ENCODE measurements around the gene VAV2. TPM values are rescaled to one million over a fixed set of nuclear protein-coding genes. Genes with fewer than 3 reads are reported as not detected.

The VAV2 gene
- total RNA-seq, 2 donors from 2014 or later, result 3.4 to 6.0 TPM

- no peak overlapping the region for H3K27ac ChIP-seq
- H3K36me3 ChIP-seq, result no peaks in the 10 kb centered on the region
- no peaks in the 10 kb centered on the region for H3K4me1 ChIP-seq
- TF ChIP-seq, protein P1, sequence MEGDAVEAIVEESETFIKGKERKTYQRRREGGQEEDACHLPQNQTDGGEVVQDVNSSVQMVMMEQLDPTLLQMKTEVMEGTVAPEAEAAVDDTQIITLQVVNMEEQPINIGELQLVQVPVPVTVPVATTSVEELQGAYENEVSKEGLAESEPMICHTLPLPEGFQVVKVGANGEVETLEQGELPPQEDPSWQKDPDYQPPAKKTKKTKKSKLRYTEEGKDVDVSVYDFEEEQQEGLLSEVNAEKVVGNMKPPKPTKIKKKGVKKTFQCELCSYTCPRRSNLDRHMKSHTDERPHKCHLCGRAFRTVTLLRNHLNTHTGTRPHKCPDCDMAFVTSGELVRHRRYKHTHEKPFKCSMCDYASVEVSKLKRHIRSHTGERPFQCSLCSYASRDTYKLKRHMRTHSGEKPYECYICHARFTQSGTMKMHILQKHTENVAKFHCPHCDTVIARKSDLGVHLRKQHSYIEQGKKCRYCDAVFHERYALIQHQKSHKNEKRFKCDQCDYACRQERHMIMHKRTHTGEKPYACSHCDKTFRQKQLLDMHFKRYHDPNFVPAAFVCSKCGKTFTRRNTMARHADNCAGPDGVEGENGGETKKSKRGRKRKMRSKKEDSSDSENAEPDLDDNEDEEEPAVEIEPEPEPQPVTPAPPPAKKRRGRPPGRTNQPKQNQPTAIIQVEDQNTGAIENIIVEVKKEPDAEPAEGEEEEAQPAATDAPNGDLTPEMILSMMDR (IDR thresholded peaks at IDR 0.05), result no peak
- H3K27me3 ChIP-seq, result no peaks in the 10 kb centered on the region
- H3K9me3 ChIP-seq, result peaks cover 0 to 3% of the 10 kb centered on the region in 2 donors
- DNase-seq (ENCODE audit: low spot score), result no peak
- no peak overlapping the region for H3K4me3 ChIP-seq
Measured at GRCh38 chr9:133969681-133970580, 22.2 kb downstream of the VAV2 start.

GRCh38 chr9:133968966-133969617 is 23.0 kb downstream of the VAV2 start:
- Histone ChIP-seq H3K4me1 (no peaks in the 10 kb centered on the region), H3K27ac (no peak overlapping the region), H3K36me3 (no peaks in the 10 kb centered on the region), H3K27me3 (no peaks in the 10 kb centered on the region), H3K4me3 (no peak overlapping the region), H3K9me3 (peaks cover 0 to 12% of the 10 kb centered on the region in 2 donors)
- TF ChIP-seq, protein P1 (IDR thresholded peaks at IDR 0.05), result no peak
- no peak for DNase-seq (ENCODE audit: low spot score)

DNA sequence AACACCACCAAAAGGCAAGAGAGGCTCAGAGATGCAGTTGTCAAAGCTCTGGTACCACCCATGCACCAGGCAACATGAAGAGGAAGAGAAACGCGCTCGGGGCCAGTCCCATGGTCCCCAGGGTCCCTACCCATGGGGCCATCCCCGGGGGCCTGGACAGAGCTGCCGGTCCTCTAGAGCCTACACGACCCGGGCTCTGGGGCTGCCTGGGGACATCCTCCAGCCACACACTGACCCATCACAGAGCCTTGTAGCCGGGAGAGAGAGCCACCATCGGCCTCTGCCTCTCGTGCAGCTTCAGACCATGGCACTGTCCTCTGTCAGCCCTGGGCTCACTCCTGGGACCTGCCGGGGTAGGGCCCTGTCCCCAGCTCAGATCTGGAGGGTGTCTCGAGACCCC is 23.7 kb downstream of the VAV2 start:
- no peak for DNase-seq (ENCODE audit: low spot score)
- Histone ChIP-seq H3K27ac (no peak overlapping the region), H3K9me3 (peaks cover 0 to 13% of the 10 kb centered on the region in 2 donors), H3K4me1 (no peaks in the 10 kb centered on the region), H3K36me3 (no peaks in the 10 kb centered on the region), H3K27me3 (no peaks in the 10 kb centered on the region), H3K4me3 (no peak overlapping the region)
- TF ChIP-seq, protein P1 (IDR thresholded peaks at IDR 0.05), result no peak

GRCh38 chr9:133967024-133967741 is 24.9 kb downstream of the VAV2 start:
- Histone ChIP-seq H3K4me3 (no peak overlapping the region), H3K36me3 (no peaks in the 10 kb centered on the region), H3K27me3 (no peaks in the 10 kb centered on the region), H3K4me1 (no peaks in the 10 kb centered on the region), H3K27ac (no peak overlapping the region), H3K9me3 (peaks cover 0 to 13% of the 10 kb centered on the region in 2 donors)
- DNase-seq (ENCODE audit: low spot score), result no peak
- TF ChIP-seq, protein P1 (IDR thresholded peaks at IDR 0.05), result no peak

DNA sequence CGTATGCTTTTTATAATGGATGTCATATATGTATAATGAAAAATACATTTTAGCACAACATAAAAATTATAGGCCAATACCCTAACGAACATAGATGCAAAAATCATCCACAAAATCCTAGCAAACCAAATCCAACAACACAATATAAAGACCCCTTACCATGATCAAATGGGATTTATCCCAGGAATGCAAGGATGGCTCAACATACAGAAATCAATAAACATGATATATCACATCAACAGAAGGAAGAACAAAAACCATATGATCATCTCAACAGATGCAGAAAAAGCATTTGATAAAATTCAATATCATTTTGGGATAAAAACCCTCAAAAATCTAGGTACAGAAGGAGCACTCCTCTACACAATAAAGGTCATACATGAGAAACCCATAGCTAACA is 27.7 kb downstream of the VAV2 start:
- TF ChIP-seq, protein P1 (IDR thresholded peaks at IDR 0.05), result no peak
- H3K4me1 ChIP-seq, result peaks cover 0 to 15% of the 10 kb centered on the region in 2 donors
- no peak for DNase-seq (ENCODE audit: low spot score)
- H3K4me3 ChIP-seq, result no peak overlapping the region
- H3K9me3 ChIP-seq, result peaks cover 0 to 13% of the 10 kb centered on the region in 2 donors
- no peaks in the 10 kb centered on the region for H3K36me3 ChIP-seq
- H3K27me3 ChIP-seq, result no peaks in the 10 kb centered on the region
- H3K27ac ChIP-seq, result no peak overlapping the region
